ENCODE results near the gene VAMP8. TPM values are rescaled to one million over a fixed set of nuclear protein-coding genes. Genes with fewer than 3 reads are reported as not detected.
A peak's percentile ranks its signal among the peaks of the same experiment; 100 is the strongest.

VAMP8 gene
- total RNA-seq, 1 experiment from 2014 or later = not detected

DNA sequence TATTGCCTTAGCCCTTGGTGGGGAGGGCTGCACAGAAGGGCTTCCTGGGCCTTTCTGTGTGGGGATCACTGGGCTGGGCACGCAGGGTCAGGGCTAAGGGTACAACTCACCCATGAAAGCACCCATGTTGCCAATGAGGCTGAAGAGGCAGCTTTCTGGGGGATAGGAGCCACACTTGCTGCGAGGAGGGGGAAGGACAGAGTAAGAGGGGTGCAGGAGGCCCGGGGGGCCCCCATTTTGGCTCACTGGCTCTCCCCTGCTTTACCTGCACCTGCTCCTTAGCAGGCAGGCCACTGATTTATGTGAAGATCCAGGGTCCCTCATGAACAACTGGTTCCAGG, 22.8 kb downstream of the VAMP8 start:
- H3K9me3 ChIP-seq (ENCODE audit: low read depth, low read length, poor library complexity, severe bottlenecking) = no peaks in the 10 kb centered on the region
- no peaks in the 10 kb centered on the region for H3K27me3 ChIP-seq (replicated peaks; ENCODE audit: insufficient read depth, low read depth, low read length, poor library complexity)
- no peak for DNase-seq (ENCODE audit: low spot score)
- no peaks in the 10 kb centered on the region for H3K4me1 ChIP-seq (ENCODE audit: insufficient read depth, low read length, poor library complexity, severe bottlenecking)
- ChIA-PET POLR2A (ENCODE audit: low non-redundant PET) (no interaction called here), CTCF (no interaction called here)
- no TSS peak for BruUV-seq (replicated peaks)
- H3K27ac ChIP-seq (ENCODE audit: low read depth, low read length, poor library complexity, severe bottlenecking) = no peak overlapping the region
- intact Hi-C loops (cut with micrococcal nuclease; ENCODE audit: unreplicated experiment) = no loop called here
- no peak overlapping the region for H3K4me3 ChIP-seq (ENCODE audit: low read depth, low read length, poor library complexity, severe bottlenecking)
- TF ChIP-seq, protein P1, sequence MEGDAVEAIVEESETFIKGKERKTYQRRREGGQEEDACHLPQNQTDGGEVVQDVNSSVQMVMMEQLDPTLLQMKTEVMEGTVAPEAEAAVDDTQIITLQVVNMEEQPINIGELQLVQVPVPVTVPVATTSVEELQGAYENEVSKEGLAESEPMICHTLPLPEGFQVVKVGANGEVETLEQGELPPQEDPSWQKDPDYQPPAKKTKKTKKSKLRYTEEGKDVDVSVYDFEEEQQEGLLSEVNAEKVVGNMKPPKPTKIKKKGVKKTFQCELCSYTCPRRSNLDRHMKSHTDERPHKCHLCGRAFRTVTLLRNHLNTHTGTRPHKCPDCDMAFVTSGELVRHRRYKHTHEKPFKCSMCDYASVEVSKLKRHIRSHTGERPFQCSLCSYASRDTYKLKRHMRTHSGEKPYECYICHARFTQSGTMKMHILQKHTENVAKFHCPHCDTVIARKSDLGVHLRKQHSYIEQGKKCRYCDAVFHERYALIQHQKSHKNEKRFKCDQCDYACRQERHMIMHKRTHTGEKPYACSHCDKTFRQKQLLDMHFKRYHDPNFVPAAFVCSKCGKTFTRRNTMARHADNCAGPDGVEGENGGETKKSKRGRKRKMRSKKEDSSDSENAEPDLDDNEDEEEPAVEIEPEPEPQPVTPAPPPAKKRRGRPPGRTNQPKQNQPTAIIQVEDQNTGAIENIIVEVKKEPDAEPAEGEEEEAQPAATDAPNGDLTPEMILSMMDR (conservative IDR thresholded peaks at IDR 0.05; ENCODE audit: low read depth, low read length) = no peak
- no peak for TF ChIP-seq EZH2 (IDR thresholded peaks at IDR 0.05; ENCODE audit: borderline replicate concordance, low read depth, low read length, poor library complexity, severe bottlenecking)
- H3K36me3 ChIP-seq (ENCODE audit: insufficient read depth, low read length, poor library complexity, severe bottlenecking) = peaks cover 17% of the 10 kb centered on the region

DNA sequence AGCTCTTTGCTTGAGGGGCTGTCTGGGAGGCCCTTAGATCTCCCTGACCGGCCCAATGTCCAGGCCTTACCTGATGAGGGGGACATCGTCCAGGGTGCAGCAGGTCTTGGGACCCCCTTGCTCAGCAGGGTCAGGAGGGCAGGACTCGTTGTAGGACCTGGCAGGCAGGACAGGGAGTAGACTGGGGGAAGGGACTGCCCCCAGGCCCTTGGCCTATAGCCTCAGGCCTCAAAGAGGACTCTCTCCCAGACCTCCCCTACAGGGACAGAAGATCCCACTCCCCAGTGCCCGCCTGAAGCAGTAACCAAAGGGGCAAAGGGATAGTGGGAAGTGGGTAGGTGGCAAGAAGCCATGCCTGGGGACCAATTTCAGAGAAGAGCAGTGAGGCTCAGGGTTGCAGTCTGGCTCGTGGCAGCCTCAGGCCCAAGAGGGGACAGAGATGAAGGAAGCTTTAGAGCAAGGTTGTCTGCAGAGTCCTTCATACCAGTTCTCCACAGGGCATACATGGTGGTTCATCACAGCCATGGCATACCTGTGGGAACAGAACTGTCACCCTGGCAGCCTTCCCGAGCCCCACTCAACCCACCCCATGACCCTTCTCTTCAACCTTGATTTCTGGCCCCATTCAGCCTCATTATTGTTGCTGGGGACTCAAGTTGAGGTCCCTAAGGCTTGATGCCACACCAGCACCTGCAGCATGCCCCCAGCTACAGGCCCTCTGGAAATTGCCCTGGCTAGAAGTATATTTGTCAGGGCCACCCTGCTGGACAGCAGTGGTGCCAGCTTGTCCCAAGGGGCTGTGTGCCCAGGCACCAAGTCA, 23.8 kb downstream of the VAMP8 start:
- no peaks in the 10 kb centered on the region for H3K27me3 ChIP-seq (replicated peaks; ENCODE audit: insufficient read depth, low read depth, low read length, poor library complexity)
- DNase-seq (ENCODE audit: low spot score) = no peak
- H3K36me3 ChIP-seq (ENCODE audit: insufficient read depth, low read length, poor library complexity, severe bottlenecking) = peaks cover 17% of the 10 kb centered on the region
- H3K4me1 ChIP-seq (ENCODE audit: insufficient read depth, low read length, poor library complexity, severe bottlenecking) = peaks cover 6% of the 10 kb centered on the region
- intact Hi-C loops (cut with micrococcal nuclease; ENCODE audit: unreplicated experiment) = no loop called here
- H3K27ac ChIP-seq (ENCODE audit: low read depth, low read length, poor library complexity, severe bottlenecking) = no peak overlapping the region
- CTCF ChIA-PET = no interaction called here
- POLR2A ChIA-PET (ENCODE audit: low non-redundant PET) = no interaction called here
- H3K9me3 ChIP-seq (ENCODE audit: low read depth, low read length, poor library complexity, severe bottlenecking) = no peaks in the 10 kb centered on the region
- H3K4me3 ChIP-seq (ENCODE audit: low read depth, low read length, poor library complexity, severe bottlenecking) = peak overlapping the region; percentile 64
- no peak for TF ChIP-seq EZH2 (IDR thresholded peaks at IDR 0.05; ENCODE audit: borderline replicate concordance, low read depth, low read length, poor library complexity, severe bottlenecking)
- no TSS peak for BruUV-seq (replicated peaks)

DNA sequence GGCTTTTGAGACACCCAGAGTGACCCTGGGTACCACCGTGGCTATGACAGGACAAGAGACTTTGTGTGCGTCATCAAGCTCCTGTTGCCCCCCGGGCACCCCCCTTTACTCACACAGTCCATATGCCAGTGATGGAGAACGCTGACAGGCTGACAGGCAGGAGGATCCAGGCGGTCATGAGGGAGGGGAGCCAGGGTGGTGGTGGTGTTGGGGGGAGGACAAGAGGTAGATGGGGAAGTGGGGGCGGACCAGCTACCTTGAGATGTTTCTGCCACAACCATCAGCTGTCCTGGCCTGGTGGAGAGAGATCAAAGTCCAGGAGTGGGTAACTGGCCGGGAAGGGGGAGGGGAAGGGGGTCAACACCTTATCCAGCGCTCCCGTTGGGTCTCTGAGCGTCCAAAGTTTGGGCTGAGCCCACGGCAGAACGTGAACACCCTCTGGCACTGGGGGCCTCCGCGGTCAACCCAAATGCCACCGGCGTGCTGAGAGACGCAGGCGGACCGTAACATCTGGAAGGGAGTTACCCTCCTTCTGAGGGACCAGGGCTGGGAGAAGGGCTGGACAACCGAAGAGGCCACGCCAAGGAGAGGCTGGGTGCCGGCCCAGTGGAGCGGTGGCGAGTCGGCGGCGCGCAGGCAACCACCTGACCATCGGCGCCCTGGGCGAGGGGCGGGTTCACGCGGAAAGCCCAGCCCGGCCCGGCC, 24.5 kb downstream of the VAMP8 start:
- Histone ChIP-seq H3K4me1 (ENCODE audit: insufficient read depth, low read length, poor library complexity, severe bottlenecking) (peaks cover 11% of the 10 kb centered on the region), H3K36me3 (ENCODE audit: insufficient read depth, low read length, poor library complexity, severe bottlenecking) (peaks cover 14% of the 10 kb centered on the region), H3K4me3 (ENCODE audit: low read depth, low read length, poor library complexity, severe bottlenecking) (peak overlapping the region; percentile 64), H3K27ac (ENCODE audit: low read depth, low read length, poor library complexity, severe bottlenecking) (peak overlapping the region; percentile 57), H3K27me3 (replicated peaks; ENCODE audit: insufficient read depth, low read depth, low read length, poor library complexity) (no peaks in the 10 kb centered on the region), H3K9me3 (ENCODE audit: low read depth, low read length, poor library complexity, severe bottlenecking) (no peaks in the 10 kb centered on the region)
- BruUV-seq (replicated peaks) = no TSS peak
- intact Hi-C loops (cut with micrococcal nuclease; ENCODE audit: unreplicated experiment) = no loop called here
- TF ChIP-seq, protein P1 (conservative IDR thresholded peaks at IDR 0.05; ENCODE audit: low read depth, low read length) = no peak
- TF ChIP-seq EZH2 (IDR thresholded peaks at IDR 0.05; ENCODE audit: borderline replicate concordance, low read depth, low read length, poor library complexity, severe bottlenecking) = no peak
- CTCF ChIA-PET = no interaction called here
- POLR2A ChIA-PET (ENCODE audit: low non-redundant PET) = no interaction called here
- no peak for DNase-seq (ENCODE audit: low spot score)
